ENCODE data around the gene RSPH4A. TPM values are rescaled to one million over a fixed set of nuclear protein-coding genes. Genes with fewer than 3 reads are reported as not detected.

Gene RSPH4A
- total and polyA plus RNA-seq, 2 donors (not counting 3 experiments of a cell fraction or from before 2014, with no cell fraction given) = 0.06 to 0.15 TPM

GRCh38 chr6:116651916-116652315 is 35.6 kb downstream of the RSPH4A start:
- dilution Hi-C loops (cut with MboI; ENCODE audit: extremely low pct_ligation_motif_present, low sequenced_read_pairs) (no loop called here), intact Hi-C loops (cut with micrococcal nuclease) (no loop called here)
- Histone ChIP-seq H3K27ac (ENCODE audit: insufficient read depth, low read depth, low read length) (no peak overlapping the region), H3K9me3 (replicated peaks; ENCODE audit: control insufficient read depth, insufficient read depth, low read length) (no peaks in the 10 kb centered on the region), H3K4me1 (ENCODE audit: control insufficient read depth, extremely low read depth, insufficient read depth, low read length) (peaks cover 24% of the 10 kb centered on the region), H3K9ac (replicated peaks; ENCODE audit: extremely low read depth, insufficient read depth, low read length) (no peak overlapping the region), H3K79me2 (ENCODE audit: control insufficient read depth, insufficient read depth, low read length) (no peaks in the 10 kb centered on the region), H3K27me3 (ENCODE audit: control insufficient read depth in 2 of 2, insufficient read depth in 2 of 2, low read length in 2 of 2) (no peaks in the 10 kb centered on the region), H4K20me1 (replicated peaks; ENCODE audit: control insufficient read depth, extremely low read depth, insufficient read depth, low read length) (no peaks in the 10 kb centered on the region), H3K36me3 (ENCODE audit: control insufficient read depth in 2 of 2, extremely low read depth in 1 of 2, insufficient read depth in 2 of 2, low read length in 2 of 2) (no peaks in the 10 kb centered on the region), H3K9me1 (replicated peaks; ENCODE audit: control insufficient read depth, extremely low read depth, insufficient read depth, low read length) (no peaks in the 10 kb centered on the region), H3K4me2 (ENCODE audit: insufficient read depth, low read length) (no peak overlapping the region), H2AFZ (ENCODE audit: low read depth, low read length) (no peak overlapping the region), H3K4me3 (replicated peaks in 1 of 3; ENCODE audit: insufficient read depth in 1 of 3, low read depth in 1 of 3, low read length in 3 of 3) (no peak overlapping the region)
- POLR2A ChIA-PET = no interaction called here
- TF ChIP-seq POLR2AphosphoS5 (IDR thresholded peaks at IDR 0.05; ENCODE audit: insufficient read depth, low read depth, low read length) (no peak), CTCF (IDR thresholded peaks at IDR 0.05; ENCODE audit: extremely low read depth in 1 of 2, insufficient read depth in 1 of 2, low read depth in 1 of 2, low read length in 2 of 2) (no peak), EZH2 (IDR thresholded peaks at IDR 0.05; ENCODE audit: borderline replicate concordance, low read depth, low read length, severe bottlenecking) (no peak)
- CTCF ChIA-PET = no interaction called here
- no TSS peak for BruUV-seq (replicated peaks)
- DNase-seq (ENCODE audit: low read depth, low spot score) (no peak), FAIRE-seq (no peak)

- POLR2A ChIA-PET = no interaction called here
- intact Hi-C loops (cut with micrococcal nuclease) = no loop called here
- Histone ChIP-seq H3K9me3 (replicated peaks; ENCODE audit: control insufficient read depth, insufficient read depth, low read length) (no peaks in the 10 kb centered on the region), H3K27me3 (ENCODE audit: control insufficient read depth in 2 of 2, insufficient read depth in 2 of 2, low read length in 2 of 2) (no peaks in the 10 kb centered on the region), H3K27ac (ENCODE audit: insufficient read depth, low read depth, low read length) (no peak overlapping the region), H3K9me1 (replicated peaks; ENCODE audit: control insufficient read depth, extremely low read depth, insufficient read depth, low read length) (no peaks in the 10 kb centered on the region), H3K4me2 (ENCODE audit: insufficient read depth, low read length) (no peak overlapping the region), H4K20me1 (replicated peaks; ENCODE audit: control insufficient read depth, extremely low read depth, insufficient read depth, low read length) (no peaks in the 10 kb centered on the region), H3K9ac (replicated peaks; ENCODE audit: extremely low read depth, insufficient read depth, low read length) (no peak overlapping the region), H3K4me3 (replicated peaks in 1 of 3; ENCODE audit: insufficient read depth in 1 of 3, low read depth in 1 of 3, low read length in 3 of 3) (no peak overlapping the region), H3K79me2 (ENCODE audit: control insufficient read depth, insufficient read depth, low read length) (peaks cover 49% of the 10 kb centered on the region), H3K36me3 (ENCODE audit: control insufficient read depth in 2 of 2, extremely low read depth in 1 of 2, insufficient read depth in 2 of 2, low read length in 2 of 2) (no peaks in the 10 kb centered on the region), H3K4me1 (ENCODE audit: control insufficient read depth, extremely low read depth, insufficient read depth, low read length) (peaks cover 7% of the 10 kb centered on the region), H2AFZ (ENCODE audit: low read depth, low read length) (no peak overlapping the region)
- no peak for TF ChIP-seq JUN (IDR thresholded peaks at IDR 0.05; ENCODE audit: borderline replicate concordance, insufficient read depth, insufficient read length, low read depth)
- dilution Hi-C loops (cut with MboI; ENCODE audit: extremely low pct_ligation_motif_present, low sequenced_read_pairs) = no loop called here
- CTCF ChIA-PET = interaction anchor here (1.2 to 2.7 kb wide), 3 partner anchors 13 to 374 kb away, joined by 3 to 10 read pairs (median 4); partner anchors contain the start of gene CALHM5
- DNase-seq (ENCODE audit: low read depth, low spot score) = no peak
- BruUV-seq (replicated peaks) = no TSS peak
- no peak for FAIRE-seq
These were observed 45.3 kb downstream of the RSPH4A start for GRCh38 chr6:116661594-116661993.
